ES-I3 (cell line): ENCODE results near the gene THBS2.

Experiments used
- H3K36me3 ChIP-seq: 2 replicates; pipeline ENCODE4 v1.6.1; 2013; ENCODE audit warnings: mild to moderate bottlenecking, low read length, control low read depth, moderate library complexity; ENCODE audit not compliant: insufficient read depth
- H3K4me1 ChIP-seq: 2 replicates; pipeline ENCODE4 v1.6.1; 2013; ENCODE audit warnings: mild to moderate bottlenecking, control low read depth, low read length; ENCODE audit not compliant: insufficient read depth
- H3K9ac ChIP-seq: 2 replicates; pipeline ENCODE4 v1.6.1; 2013; ENCODE audit warnings: low read depth, mild to moderate bottlenecking, low read length, moderate library complexity
- H3K9me3 ChIP-seq: 2 replicates; pipeline ENCODE4 v1.6.1; 2013; ENCODE audit warnings: mild to moderate bottlenecking, low read length, moderate library complexity; ENCODE audit not compliant: control insufficient read depth, insufficient read depth

THBS2 gene

DNA sequence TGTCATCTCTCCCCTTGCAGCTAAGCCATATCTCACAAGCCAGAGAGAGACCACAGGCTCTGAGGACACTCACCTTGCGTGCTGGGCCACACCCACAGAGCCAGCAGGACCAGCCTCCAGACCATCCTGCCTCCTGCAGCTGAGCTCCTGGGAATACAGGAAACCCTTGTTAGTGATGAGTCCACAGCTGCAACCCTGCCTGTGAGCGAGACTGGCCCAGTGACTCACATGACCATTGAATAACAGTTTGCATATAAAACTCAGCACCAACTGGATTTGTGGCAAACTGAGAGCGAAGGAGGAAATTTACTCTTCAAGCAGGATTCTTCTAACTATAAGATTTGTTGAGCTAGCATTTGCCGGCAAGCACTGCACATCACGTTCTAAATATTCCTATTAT lies 3.0 kb downstream of the THBS2 start:
- Histone ChIP-seq H3K36me3 (no peaks in the 10 kb centered on the region; the same call in 1 of the 2 replicates), H3K9ac (no peak overlapping the region), H3K9me3 (no peaks in the 10 kb centered on the region), H3K4me1 (peaks cover 28% of the 10 kb centered on the region)

DNA sequence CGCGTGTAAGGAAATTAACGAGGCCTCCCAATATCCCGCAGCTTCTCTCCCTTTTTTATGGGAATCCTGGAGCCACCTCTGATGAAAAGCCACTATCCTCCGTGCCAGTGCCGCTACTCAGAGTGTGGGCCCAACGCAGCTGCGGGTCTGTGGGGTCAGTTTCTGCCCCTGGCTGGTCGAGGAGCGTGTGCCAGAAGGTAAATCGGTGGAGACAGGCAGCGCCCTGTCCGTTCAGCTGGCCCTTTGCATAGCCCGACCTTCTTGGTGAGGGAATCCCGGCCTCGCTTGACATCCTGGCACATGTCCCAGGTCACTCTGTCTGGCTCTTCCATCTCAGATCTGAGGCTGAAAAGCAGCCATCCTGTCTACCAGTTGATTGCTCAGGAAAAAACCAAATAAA lies 4.6 kb downstream of the THBS2 start:
- no peaks in the 10 kb centered on the region for H3K9me3 ChIP-seq
- H3K4me1 ChIP-seq, result peaks cover 17% of the 10 kb centered on the region
- H3K36me3 ChIP-seq, result no peaks in the 10 kb centered on the region; the same call in 1 of the 2 replicates
- H3K9ac ChIP-seq, result no peak overlapping the region

DNA sequence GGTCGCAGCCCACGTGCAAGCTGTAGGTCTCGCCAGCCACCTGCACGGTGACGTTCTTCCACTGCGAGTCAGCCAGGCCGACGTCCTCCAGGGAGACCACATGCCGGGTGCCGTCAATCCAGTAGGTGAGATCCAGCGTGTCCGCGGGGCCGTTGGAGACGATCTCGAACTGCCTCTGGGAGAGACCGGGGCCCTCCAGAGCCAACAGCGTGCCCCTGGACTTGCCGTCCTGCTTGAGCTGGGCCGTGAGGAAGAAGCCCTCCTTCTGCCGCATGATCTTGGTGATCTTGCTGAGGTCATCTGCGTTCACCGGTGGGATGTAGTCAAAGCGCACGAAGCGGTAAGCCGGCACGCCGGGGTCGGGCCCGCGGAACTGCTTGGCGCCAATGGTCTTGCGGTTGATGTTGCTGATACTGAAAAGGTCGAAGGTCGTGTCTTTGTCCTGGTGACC lies 5.1 kb downstream of the THBS2 start:
- Histone ChIP-seq H3K4me1 (peaks cover 16% of the 10 kb centered on the region), H3K9ac (no peak overlapping the region), H3K36me3 (no peaks in the 10 kb centered on the region; the same call in 1 of the 2 replicates), H3K9me3 (no peaks in the 10 kb centered on the region)

DNA sequence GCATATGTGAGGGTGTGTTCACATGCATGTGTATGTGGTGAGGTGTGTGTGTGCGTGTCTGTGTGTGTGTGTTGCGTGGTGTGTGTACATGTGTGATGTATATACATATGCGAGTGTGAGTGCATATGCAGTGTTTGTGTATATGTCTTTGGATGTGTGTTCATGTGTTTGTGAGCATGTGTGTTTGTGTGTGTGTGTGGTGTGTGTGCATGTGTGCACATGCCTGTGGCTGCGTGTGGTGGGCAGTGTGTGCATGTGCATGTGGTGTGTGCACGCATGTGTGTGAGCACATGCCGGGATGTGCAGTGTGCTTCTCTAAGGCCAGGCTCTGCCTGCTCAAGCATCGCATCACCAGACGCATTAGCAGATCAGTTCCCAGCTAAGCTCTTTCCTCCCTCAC lies 5.7 kb downstream of the THBS2 start:
- H3K4me1 ChIP-seq, result peaks cover 16% of the 10 kb centered on the region
- H3K9ac ChIP-seq, result no peak overlapping the region
- H3K36me3 ChIP-seq, result no peaks in the 10 kb centered on the region; the same call in 1 of the 2 replicates
- H3K9me3 ChIP-seq, result no peaks in the 10 kb centered on the region

DNA sequence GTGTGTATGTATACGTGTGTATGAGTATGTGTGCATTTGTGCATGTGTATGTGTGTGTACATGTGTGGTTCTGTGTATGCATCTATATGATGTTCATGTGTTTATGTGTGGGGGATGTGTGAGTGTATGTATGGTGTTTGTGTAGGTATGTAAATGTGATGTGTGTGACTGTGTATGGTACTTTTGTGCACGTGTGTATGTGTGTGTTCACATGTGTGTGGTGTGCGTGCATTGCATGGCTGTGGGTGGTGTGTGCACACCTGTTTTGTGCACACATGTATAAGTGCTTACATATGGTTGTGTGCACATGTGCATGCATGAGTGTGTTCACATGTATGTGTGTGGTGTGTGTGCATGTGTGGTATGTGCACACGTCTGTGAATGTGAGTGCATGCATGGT lies 6.2 kb downstream of the THBS2 start:
- peaks cover 16% of the 10 kb centered on the region for H3K4me1 ChIP-seq
- H3K36me3 ChIP-seq, result no peaks in the 10 kb centered on the region; the same call in 1 of the 2 replicates
- no peaks in the 10 kb centered on the region for H3K9me3 ChIP-seq
- H3K9ac ChIP-seq, result no peak overlapping the region

DNA sequence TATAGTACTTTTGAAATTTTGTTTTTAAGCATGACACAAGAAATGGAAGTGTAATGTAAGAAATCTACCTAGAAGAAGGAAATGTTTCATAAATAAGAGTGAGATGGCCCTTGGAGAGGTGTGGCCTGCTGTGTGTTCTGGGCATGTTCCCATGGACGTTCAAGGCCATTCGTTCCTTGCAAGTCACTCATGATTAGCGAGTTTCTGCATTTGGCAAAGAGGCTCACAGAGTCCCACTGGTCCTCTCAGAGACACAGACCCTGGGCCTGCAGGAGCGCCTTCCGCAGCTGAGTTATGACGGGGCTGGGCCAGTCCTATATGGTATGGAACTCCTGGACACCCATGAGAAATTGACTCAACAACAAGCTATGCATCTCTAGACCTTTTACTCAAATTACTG lies 7.2 kb downstream of the THBS2 start:
- Histone ChIP-seq H3K9ac (no peak overlapping the region), H3K4me1 (peaks cover 10% of the 10 kb centered on the region; the same call in 1 of the 2 replicates), H3K9me3 (no peaks in the 10 kb centered on the region), H3K36me3 (no peaks in the 10 kb centered on the region; the same call in 1 of the 2 replicates)

DNA sequence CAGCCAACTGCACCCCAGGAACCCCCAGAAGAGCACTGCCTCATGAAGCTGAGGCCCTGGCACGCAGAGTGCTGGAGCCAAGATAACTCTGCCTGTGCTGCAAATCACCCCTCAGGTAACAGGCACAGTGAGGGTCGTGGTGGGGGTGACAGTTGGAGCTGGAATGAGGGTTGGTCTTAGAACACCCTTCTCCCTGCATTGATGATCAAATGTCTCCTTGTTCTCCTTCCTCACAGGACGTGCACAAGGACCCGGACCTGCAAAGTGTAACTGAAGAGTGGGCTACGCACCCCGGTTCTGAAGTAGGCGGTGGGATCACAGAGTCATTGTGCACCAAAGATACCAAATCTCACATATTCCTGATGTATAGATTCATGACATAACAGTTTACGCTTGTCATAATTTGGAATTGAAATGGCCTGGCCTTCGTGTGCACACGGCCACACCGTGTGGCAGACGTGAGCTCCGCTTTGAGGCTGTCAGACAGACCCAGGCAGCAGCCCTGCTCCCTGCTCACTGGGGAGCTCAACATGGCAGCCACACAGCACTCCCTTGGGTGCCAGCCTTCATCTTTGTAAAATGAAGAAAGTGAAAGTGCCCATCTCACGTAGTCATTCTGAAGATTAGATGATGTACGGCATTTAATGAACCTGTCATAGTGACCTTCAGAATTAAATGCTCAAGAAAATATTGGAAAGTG lies 8.8 kb downstream of the THBS2 start:
- Histone ChIP-seq H3K4me1 (no peaks in the 10 kb centered on the region), H3K9me3 (no peaks in the 10 kb centered on the region), H3K9ac (no peak overlapping the region), H3K36me3 (no peaks in the 10 kb centered on the region; the same call in 1 of the 2 replicates)

DNA sequence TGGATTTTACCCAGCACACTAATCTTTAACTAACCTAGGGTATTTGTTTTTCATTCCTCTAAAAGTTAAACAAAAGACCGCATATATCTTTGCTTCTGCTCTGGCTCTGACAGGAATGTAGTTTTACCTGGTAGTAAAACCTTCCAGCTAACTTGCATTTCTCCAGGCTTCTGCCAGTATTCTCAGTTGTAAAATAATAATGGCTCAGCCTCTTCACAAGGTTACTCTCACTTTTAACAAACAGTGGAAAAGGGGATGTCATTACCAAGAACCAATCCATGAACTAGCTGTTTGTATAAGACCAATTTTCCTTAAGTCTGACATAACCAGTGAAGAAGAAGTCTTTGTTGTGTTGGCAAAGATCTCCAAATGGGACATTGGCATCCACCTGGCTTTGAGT lies 10.0 kb downstream of the THBS2 start:
- Histone ChIP-seq H3K4me1 (no peaks in the 10 kb centered on the region), H3K9me3 (no peaks in the 10 kb centered on the region), H3K9ac (no peak overlapping the region), H3K36me3 (no peaks in the 10 kb centered on the region; the same call in 1 of the 2 replicates)

DNA sequence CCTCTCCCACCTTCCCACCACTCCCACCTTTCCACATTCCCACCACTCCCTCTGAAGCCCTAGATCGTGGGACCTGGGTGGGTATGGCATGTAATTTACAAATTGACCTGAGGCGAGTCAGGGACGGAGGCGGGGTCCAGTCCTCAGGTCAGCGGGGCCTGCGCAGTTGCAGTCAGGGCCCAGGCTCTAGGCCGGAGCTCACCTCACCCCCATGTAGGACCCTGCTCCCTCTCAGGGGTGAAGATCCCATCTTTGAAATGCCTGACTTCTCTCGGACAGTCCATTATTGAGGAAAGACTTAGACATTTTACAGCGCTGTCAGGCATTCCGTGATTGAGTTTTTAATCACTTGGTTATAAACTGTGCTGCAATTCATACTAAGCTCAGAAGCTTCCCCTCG lies 10.5 kb downstream of the THBS2 start:
- Histone ChIP-seq H3K9me3 (no peaks in the 10 kb centered on the region), H3K36me3 (no peaks in the 10 kb centered on the region; the same call in 1 of the 2 replicates), H3K9ac (no peak overlapping the region), H3K4me1 (no peaks in the 10 kb centered on the region)

DNA sequence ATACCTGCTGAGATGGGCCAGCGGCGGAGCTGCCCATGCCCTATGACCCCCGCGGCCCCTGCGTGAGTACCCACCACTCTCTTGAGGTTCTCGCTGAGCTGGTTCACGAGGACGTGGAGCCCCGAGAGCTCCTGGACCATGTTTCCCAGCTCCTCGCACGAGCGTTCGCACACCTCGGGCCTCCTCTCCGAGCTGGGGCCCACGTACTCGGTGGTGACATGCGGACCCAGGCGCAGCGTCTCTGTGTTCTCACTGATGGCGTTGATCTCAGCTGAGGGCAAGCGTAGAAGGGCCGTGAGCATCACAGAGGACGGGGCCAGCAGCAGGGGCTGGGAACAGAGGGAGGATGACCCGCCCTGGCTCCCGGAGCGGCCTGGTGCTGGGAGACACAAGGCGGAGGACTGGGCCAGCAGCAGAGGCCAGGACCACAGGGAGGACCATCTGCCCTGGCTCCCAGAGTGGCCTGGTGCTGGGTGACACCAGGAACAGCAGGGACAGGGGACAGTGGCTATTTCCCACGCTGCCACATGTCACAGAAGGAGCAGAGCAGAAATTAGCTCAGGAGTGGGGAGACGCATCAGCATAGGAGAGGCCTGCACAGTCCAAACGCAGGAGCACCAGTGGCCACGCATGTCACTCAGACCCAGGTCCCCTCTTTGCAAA lies 11.8 kb downstream of the THBS2 start:
- Histone ChIP-seq H3K9ac (no peak overlapping the region), H3K9me3 (no peaks in the 10 kb centered on the region), H3K4me1 (no peaks in the 10 kb centered on the region), H3K36me3 (no peaks in the 10 kb centered on the region; the same call in 1 of the 2 replicates)

DNA sequence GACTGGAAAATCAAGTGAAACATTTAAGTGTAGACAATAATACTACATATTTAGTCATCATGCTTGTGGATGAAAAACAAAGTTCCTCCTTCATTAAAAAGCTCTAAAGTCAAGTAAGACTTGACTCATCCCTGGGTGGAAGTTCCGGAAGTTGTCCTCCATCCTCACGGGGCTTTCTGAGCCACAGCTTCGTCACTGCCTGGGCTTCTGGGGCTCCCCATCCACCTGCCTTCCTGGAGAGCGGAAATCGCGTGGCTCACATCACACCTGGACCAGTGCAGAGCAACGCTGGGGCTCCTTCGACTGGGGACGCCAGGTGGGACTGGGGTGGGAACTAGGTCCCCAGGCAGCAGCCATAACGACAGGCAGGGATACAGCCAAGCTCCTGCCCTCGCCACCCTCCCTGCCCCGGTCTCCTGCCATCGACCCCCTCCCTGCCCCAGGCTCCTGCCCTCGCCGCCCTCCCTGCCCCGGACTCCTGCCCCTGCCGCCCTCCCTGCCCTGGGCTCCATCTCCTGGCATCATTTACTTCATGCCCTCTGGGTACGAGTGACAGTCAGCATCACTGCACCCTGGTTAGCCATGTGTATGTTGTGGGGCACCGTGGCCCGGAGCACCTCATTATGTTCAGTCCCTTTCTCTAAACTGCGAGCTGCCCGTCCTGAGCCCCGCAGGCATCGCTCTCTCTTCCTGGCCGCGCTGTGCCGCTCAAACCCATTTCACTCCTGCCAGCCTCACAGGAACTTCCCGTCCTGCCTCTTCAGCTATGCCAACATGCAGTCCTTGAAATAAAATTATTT lies 12.9 kb downstream of the THBS2 start:
- no peaks in the 10 kb centered on the region for H3K36me3 ChIP-seq
- no peaks in the 10 kb centered on the region for H3K9me3 ChIP-seq
- H3K4me1 ChIP-seq, result no peaks in the 10 kb centered on the region
- H3K9ac ChIP-seq, result no peak overlapping the region

DNA sequence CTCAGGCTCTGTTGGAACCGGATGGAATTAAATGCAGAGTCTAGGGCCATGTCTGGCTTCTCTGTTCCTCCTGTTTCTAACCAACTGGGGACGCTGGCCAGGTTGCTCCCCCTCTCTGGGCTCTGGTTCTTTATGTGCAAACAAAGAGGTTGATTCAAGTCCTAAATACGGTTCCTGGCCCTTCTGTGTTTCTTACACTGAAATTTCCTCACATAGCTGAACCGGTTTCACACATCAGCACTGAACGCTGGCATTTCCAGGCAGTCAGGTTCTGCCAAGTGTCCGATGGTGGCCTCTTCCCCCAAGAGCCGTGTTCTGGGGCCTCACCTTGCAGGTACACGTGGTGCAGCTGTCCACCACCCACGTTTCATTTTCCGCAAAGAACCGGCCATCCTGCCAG lies 13.5 kb downstream of the THBS2 start:
- H3K9me3 ChIP-seq, result no peaks in the 10 kb centered on the region
- no peak overlapping the region for H3K9ac ChIP-seq
- H3K4me1 ChIP-seq, result no peaks in the 10 kb centered on the region
- H3K36me3 ChIP-seq, result no peaks in the 10 kb centered on the region

DNA sequence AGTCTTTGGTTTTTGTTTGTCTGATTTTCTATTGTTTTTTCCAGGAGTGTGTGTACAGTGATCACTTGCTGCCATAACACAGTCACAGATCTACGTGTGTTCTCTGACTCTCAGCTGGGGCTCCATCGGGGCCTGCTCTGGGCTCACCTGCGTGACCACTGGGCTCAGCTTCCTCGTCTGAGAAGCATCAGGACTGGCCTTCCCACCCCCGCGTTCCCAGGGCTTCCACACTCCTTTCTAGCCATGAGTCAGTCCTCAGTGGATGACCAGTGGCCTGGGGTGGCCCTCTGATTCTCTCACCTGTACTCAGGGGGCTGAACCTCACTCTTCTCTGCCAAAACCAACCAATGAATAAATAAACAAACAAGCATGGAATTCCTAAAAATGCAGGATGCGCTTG lies 14.5 kb downstream of the THBS2 start:
- Histone ChIP-seq H3K36me3 (no peaks in the 10 kb centered on the region), H3K4me1 (no peaks in the 10 kb centered on the region), H3K9me3 (no peaks in the 10 kb centered on the region), H3K9ac (no peak overlapping the region)

DNA sequence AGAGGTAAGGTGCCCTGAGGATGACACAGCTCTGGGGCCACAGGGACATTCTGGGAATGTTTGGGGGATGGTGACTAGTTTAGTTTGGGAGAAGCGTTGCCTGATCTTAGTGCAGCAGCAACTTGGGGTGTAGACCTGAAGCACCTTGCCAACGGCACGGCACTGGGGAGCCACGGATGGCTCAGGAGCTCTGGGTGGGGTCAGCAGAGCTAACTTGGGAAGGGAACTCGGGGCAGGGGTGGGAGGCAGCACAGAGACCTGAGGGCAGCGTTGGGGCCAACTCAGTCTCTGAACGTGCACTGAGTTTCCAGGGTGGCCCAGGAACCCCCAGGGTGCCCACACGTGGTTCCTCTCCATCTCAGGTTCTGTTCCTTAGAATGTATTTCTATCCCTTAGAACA lies 14.9 kb downstream of the THBS2 start:
- H3K9ac ChIP-seq, result no peak overlapping the region
- H3K4me1 ChIP-seq, result no peaks in the 10 kb centered on the region
- H3K9me3 ChIP-seq, result no peaks in the 10 kb centered on the region
- no peaks in the 10 kb centered on the region for H3K36me3 ChIP-seq
